HG03097 (cell line): ENCODE measurements around the gene LMAN2.
A peak's percentile ranks its signal among the peaks of the same experiment; 100 is the strongest.
"Not testable (repeated sequence)": the region's sequence is repeated elsewhere in the genome, so short reads cannot be mapped to it uniquely, and the experiment has no call there.

Experiments used
- ATAC-seq: cut with Tn5 transposase; IDR thresholded peaks from one replicate; pipeline ENCODE4 v1.9.1; 2021; ENCODE audit not compliant: unreplicated experiment, low FRiP score

LMAN2 gene

DNA sequence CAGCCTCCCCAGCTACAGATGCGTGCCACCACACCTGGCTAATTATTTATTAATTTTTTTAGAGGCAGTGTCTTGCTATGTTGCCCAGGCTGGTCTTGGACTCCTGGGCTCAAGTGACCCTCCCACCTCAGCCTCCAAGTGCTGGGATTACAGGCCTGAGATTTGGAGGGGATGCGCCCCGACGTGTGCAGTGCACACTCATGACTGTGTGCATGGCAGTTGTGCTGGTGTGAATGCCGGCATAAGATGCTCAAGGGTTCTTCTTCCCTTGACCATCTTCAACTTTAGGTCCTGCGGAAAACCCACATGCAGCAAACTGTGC lies 29.3 kb upstream of the LMAN2 start:
- no peak for ATAC-seq

DNA sequence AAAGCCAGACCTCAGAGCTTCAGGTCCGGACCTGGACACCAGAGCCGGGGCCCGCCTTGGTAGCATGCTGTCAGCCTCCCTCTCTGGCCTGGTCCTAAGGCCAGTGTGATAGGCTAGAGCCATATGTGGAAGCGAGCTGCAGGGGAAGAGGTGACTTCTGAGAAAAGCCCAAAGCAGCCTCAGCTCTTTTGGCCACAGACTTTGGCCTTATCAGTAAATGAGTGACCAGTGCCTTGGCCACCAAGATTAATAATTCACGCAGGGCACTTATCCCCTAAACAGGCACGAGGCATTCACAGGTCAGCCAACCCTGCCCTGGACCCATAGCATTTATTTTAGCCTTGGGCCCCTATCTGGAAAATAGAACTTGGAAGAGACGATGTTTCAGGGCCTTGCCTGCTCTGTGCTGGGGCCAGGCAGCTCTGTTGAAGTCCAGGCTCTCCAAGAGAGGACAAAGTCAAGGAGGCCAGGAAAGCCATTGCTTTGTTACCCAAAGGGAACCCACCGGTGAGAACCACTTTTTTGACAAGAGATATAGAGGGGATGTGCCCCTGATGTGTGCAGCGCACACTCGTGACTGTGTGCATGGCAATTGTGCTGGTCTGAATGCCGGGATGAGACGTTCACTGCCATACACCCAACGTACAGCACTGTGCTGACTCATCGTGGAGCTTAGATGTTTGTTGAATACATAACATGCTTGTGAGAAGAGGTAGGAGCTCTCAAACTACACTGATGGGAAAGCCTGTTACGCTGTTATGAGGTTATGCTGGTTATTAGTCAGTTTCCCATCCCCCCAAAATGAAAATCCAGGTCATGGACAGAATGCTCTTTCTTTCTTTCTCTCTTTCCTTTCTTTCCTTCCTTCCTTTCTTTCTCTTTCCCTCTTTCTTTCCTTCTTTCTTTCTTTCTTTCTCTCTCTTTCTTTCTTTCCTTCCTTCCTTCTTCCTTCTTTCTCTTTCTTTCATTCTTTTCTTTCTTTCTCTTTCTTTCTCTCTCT lies 27.7 kb upstream of the LMAN2 start:
- peak; percentile 62 for ATAC-seq

DNA sequence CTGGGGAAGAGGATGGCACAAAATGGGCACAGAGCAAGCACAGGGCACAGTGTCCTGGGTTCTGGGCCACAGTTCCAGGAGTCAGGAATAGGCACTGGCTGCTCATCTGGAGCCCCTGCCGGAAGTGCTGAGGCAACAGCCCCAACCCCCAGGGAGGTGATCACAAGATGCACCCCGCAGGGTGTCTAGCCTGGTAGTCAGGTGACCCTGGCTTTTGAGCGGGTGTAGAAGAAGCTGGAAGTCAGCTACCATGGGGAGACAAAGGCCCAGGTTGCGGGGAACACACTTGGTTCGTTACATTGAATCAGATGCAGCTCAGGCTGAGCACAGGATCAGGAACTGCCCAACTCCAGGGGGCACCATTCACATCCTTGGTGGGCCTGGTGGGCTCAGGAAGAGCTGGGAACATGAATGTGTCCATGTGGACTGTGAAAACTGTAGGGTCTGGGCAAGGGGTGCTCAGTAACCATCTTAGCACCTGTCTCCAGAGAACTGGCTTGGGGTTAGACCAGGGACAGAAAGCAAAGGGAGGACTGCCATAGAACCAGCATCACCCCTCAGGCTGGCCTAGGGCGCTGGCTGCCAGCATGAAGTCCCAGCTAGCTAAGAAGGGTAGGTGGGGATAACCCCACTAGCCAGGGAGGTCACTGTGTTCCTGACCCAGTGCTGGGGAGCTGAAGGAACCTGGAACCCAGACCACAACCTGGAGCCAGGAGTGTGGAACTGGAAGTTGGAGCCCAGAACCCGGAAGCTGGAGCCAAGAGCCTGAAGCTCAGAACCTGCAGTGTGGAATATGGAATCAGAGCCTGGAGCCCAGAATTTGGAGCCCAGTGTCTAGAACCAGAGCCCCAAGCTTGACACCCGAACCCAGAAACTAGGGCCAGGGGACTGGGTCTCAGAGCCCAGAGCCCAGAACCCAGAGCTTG lies 26.6 kb upstream of the LMAN2 start:
- ATAC-seq = no peak

DNA sequence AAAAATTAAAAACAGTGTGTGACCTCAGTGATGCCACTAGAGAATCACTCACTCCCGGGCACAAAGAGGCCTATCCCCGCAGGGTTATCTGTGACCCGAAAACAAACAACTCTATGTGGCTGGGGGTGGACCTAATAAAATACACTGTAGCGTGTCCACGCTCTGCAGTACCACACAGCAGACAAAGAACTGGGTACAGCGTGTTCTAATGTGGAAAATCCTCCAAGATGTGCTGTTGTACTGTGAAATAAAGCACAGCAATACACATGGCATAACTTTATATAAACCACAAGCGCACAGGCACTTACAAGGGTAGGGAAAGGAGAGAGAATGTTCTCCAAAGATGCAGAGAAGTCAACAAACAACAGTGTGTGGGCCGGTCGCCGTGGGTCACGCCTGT lies 24.6 kb upstream of the LMAN2 start:
- ATAC-seq = no peak

DNA sequence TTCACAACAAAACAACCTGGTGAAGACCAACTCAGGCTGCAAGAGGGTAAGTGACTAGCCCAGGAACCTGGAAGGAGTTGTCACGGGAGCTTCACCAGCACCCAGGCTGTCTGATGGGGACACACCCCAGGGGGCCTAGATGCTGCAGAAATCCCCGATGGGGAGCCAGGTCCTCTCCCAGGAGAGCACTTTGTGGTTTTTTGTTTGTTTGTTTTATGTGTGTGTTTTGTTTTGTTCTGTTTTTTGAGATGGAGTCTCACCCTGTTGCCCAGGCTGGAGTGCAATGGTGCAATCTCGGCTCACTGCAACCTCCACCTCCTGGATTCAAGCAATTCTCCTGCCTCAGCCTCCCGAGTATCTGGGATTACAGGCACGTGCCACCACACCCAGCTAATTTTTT lies 24.0 kb upstream of the LMAN2 start:
- not testable (repeated sequence) for ATAC-seq

DNA sequence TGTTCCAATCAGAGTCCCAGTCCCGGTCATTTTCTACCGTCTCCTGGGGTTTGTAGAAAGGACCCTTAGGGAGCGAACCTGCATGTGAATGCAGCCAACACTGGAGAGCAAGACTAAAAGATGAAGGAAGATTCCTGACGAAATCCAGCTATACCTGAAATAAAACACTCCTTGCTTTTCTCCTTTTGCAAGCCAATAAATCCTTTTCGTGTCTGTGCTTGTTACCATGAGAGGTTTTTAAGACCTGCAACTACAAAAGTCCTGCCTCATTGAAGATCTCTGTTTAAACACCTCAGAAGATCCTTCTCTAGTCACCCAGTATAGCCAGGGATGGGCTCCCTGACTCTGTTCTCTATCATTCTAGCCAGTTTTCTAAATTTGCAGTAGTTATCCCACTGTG lies 22.7 kb upstream of the LMAN2 start:
- no peak for ATAC-seq

DNA sequence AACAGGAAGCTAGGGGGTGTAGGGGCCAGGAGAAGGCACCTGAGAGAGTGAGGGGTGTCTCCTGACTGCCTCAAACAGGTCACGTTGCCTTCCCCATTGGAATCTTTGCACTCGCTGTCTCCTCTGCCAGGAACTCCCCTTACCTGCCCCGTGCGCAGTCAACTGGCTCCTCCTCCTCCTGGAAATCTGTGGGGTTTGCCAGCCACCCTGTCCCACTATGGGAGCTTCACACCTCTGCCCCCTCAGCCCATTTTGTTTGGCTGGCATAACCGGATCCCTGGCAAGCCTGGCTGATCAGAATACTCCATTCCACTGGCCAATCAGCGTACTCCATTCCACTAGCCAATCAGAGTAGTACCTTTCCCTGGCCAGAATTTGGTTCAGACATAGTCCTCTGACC lies 22.3 kb upstream of the LMAN2 start:
- no peak for ATAC-seq

DNA sequence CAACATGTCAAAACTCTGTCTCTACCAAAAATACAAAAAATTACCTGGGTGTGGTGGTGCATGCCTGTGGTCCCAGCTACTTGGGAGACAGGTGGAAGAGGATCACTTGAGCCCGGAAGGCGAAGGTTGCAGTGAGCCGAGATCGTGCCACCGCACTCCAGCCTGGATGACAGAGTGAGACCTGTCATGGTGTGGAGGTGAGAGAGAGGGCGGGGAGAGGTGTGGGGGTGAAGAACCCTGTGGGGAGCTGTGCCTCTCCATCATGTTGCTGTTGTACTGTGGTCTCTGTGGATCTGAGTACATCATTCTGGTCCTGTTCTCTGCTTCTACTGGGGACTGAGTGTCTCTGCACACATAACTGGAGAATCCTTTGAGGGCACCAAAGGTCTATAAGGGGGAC lies 21.4 kb upstream of the LMAN2 start:
- ATAC-seq = no peak

DNA sequence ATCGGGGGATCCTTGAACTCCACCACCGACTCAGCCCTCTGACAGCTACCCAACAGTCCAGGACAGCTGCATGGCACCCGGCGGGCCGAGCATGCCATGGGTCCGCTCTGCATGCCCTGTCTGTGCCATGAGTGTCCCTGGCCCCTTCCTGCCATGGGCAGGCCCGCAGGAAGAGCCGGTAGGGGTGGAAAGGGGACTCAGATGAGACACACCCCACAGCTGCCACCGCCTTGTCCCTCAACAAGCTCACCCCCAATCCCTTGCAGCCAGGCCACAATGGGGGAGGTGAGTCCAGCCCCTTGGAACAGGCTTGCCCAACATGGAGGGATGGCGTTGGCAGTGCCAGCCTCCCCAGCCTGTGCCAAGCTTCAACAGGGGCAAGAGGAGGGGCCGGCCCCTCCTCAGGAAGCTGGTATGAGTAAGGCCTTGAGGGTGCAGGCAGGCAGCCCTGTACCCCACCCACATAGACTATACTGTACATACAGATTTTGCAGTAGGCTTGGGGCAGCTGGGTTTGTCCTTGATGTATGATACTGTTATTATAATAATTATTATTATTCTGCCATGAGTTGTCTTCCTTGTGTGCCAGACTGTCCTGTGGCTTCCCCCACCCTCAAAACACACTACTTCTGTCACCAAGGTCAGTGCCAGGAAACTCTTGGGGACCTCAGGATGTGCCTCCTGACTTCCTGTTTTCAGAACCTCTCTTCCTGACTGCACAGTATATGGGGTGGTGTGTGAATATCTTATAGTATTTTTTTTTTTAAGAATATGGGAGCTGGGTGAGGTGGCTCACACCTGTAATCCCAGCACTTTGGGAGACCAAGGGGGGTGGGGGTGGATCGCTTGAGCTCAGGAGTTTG lies 20.8 kb upstream of the LMAN2 start:
- ATAC-seq = no peak

DNA sequence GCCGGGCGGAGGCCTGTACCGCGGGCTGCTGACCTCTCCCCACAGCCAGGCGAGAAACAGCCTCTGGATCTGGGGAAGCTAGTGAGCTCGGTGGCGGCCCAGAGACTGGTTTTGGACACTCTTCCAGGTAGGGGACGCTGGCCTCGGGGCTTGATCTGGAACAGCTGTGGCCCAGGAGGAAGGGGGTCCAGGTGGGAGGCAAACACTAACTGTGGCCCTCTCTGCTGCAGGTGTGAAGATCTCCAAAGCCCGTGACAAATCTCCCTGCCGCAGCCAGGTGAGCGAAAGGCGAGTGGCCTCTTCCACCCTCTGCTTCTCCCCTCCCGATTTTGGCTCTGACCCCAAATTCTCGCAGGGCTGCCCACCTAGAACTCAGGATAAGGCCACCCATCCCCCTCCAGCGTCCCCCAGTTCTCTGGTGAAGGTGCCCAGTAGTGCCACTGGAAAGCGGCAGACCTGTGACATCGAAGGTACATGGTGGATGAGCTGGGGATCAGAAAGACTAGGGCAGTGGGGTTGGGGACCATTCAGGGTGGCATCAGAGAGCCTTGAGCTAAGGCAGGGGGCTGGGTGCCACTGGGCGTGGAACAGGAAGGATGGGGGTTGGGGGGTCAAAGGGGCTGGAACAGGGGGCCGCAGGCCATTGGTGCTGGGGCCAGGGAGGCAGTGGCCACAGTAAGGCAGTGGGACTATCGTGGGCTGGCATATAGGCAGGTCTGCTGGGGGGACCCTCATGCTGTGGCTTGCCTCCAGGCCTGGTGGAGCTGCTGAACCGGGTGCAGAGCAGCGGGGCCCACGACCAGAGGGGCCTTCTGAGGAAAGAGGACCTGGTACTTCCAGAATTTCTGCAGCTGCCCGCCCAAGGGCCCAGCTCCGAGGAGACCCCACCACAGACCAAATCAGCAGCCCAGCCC lies 19.9 kb upstream of the LMAN2 start:
- no peak for ATAC-seq

DNA sequence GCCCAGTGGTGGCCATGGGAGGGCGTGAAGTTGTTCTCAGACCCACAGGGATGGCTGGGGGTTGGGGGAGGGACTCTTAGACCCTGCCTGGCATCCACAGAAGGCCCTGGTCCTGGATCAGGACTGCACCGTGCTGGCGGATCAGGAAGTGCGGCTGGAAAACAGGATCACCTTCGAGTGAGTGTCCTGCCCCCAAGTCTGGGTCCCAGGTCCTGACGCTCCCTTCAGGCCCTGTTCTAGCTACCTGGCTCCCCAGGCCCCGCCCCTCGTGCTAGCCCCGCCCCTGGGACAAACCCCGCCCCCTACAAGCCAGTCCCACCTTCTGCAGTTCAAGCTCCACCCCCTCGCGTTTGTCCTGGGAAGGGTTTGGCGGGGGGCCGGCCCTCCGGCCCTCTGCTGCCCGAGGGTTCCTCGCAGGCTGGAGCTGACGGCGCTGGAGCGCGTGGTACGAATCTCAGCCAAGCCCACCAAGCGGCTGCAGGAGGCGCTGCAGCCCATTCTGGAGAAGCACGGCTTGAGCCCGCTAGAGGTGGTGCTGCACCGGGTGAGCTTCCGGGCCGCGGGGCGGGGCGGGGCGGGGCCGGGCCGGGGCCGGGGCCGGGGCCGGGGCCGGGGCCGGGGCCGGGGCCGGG lies 19.1 kb upstream of the LMAN2 start:
- no peak for ATAC-seq

DNA sequence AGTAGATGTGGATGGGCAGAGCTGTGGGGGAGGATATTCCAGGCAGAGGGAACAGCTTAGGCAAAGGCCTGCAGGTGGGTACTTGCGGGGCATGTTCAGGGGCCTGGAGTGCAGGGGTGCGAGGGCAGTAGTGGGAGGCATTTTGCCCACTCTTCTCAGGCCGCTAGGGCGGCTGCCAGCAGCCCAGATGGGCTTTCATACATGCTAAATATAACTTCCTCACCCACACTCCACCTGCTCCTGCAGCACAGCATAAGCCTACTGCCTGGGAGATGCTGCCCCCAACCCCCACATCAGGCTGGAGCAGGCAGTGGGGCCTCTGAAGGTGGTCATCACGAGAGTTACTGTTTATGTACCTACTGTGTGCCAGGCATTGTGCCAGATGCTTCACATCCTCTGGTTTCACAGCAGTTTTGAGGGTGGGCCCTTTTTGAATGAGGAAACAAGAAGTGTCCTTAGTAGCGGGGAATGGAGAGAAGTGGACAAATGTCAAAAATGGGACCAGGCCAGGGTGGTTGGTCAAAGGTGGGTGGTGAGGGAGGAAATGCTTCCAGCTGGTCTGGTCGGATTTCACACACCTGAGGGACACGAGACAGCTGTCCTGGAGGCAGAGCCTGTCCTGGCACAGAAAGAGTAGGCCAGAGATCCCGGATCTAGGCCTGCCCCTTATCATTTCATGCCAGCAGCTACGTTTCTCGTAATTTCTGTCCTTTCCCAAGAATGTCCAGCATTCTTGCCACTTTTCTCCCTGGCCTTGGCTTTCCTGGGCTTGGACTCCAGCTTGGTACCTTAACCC lies 18.4 kb upstream of the LMAN2 start:
- ATAC-seq = no peak

DNA sequence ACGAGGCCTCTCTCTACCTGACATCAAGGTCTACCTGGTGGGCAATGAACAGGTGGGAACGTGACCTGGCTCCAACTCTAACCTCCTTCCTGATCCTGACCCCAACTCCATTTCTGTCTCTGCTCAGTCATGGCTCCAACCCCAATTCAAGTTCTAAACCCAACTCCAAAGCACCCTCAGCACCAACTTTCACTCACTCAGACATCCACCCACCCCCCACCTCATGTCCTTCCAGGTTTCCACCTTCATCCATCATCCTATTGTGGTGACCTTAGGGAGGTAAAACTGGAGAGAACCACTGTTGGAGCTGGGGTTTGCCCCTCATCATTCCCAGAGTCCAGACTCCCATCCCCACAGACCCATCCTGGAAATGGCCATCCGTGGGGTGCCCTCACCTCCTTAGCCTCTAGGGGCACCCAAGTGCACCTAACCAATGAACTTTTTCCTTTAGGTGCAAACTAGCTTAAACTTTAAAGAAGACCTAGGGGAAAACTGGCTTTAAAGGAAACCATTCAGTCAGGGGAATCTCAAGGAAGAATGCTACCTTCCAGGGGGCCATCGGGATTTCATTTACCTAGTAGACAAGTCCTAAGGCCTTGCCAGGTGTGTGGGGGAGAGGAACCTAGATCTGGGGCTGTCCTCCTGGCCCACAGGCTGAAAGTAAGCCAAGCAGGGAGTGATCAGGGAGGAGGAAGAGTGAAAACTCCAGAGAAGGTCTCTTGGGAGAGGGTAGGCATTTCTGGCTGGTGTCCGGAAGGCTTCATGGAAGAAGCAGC lies 17.6 kb upstream of the LMAN2 start:
- ATAC-seq = no peak

DNA sequence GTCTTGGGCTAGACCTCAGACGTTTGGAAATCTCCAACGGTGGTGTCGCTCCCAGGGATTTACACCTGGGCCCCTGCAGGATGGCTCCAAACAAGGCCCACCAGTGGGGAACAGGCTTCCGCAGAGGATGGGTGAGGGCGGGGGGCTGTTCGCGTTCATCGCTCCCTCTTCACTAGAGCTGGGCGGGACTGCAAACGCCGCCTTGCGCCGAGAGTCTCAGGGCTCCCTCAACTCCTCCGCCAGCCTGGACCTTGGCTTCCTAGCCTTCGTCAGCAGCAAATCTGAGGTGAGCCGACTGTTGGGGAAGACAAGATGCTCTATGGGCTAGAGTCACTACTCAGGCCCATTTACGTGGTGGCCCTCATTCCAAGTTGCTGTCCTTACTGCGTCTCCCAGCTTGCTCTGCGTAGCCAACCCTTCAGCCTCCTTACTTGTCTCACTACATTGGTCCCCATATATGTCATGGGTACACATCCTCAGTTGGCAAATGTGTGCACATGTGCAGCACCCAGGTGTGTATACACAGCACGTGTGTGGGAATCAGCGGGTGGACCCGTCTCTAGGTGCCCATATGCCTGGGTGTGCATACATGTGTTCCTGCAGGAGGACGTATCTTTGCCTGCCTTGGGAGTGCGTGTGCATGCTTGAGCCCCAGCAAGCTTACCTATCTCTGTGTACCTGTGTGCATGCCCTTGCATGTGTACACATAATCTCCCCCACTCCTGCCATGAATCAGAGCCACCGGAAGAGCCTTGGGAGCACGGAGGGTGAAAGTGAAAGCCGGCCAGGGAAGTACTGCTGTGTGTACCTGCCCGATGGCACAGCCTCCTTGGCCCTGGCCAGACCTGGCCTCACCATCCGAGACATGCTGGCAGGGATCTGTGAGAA lies 16.8 kb upstream of the LMAN2 start:
- ATAC-seq = no peak

DNA sequence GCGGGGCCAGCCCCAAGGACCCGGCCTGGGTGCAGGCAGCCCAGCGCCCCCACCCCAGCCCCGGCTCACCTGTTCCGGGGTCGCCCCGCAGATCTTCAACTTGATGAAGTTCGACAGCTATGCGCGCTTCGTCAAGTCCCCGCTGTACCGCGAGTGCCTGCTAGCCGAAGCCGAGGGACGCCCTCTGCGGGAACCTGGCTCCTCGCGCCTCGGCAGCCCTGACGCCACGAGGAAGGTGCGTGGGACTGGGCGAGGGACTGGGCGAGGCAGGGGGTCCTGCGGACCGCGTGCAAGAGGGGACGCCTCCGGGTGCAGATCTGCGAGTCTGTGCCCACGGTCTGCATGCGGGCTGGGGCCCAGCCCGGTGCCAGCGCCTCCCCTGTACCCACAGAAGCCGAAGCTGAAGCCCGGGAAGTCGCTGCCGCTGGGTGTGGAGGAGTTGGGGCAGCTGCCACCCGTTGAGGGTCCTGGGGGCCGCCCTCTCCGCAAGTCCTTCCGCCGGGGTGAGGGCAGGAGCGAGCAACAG lies 15.9 kb upstream of the LMAN2 start:
- no peak for ATAC-seq

DNA sequence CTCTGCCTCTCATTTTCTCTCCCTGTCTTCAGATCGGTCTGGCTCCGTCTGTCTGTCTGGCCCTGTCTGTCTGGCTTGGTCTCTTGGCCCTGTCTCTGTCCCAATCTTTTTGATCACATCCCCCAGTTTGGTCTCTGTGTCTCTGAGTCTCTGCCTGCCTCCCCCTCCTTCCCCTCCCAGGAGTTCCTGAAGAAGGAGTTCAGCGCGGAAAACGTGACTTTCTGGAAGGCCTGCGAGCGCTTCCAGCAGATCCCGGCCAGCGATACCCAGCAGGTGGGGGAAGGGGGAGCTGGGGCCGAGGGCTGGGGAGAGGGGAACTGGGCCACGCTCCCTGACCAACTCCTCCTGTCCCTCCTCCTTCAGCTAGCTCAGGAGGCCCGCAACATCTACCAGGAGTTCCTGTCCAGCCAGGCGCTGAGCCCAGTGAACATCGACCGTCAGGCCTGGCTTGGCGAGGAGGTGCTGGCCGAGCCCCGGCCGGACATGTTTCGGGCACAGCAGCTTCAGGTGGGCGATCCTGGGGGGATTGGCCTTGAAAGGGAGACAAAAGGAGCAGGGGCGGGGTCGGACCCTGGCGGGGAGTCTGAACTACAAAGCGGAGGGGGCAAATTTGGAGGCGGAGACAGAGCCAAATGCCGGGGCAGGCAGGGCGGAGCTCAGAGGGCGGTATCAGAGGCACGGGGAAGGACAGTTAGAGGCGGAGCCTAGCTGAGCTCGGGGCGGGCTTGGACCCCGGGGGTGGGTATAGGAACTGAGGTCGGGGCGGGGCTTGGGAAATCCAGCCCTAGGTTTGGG lies 15.3 kb upstream of the LMAN2 start:
- ATAC-seq = no peak
